ENCODE measurements around the gene HSD3B1. TPM values are rescaled to one million over a fixed set of nuclear protein-coding genes. Genes with fewer than 3 reads are reported as not detected.

HSD3B1 gene
- total RNA-seq, 1 experiment from 2014 or later: not detected

GRCh38 chr1:119547306-119547705 lies 40.3 kb downstream of the HSD3B1 start:
- Mint-ChIP-seq H3K4me3 (no peak overlapping the region), H3K27me3 (ENCODE audit: low read depth) (no peaks in the 10 kb centered on the region), H3K27ac (no peak overlapping the region), H3K4me1 (peaks cover 2% of the 10 kb centered on the region; the same call in 1 of the 2 replicates), H3K9me3 (no peaks in the 10 kb centered on the region), H3K36me3 (no peaks in the 10 kb centered on the region)
- ChIA-PET POLR2A (no interaction called here), CTCF (interaction anchor here (0.8 to 1.7 kb wide), 7 partner anchors 27 to 174 kb away, joined by 3 to 6 read pairs (median 4); no protein-coding TSS in a partner anchor)
- ATAC-seq (no peak), DNase-seq (ENCODE audit: low spot score) (no peak)
- no peak for TF ChIP-seq ATF2 (CRISPR knock-in tag; IDR thresholded peaks at IDR 0.05; ENCODE audit: borderline replicate concordance, low read depth)
- TF ChIP-seq ZNF219 (CRISPR knock-in tag; IDR thresholded peaks at IDR 0.05; ENCODE audit: borderline replicate concordance): no peak
- TF ChIP-seq CREM (CRISPR knock-in tag; IDR thresholded peaks at IDR 0.05): no peak
- no peak for TF ChIP-seq TCF7 (CRISPR knock-in tag; IDR thresholded peaks at IDR 0.05; ENCODE audit: low read depth)
- TF ChIP-seq ZNF263 (CRISPR knock-in tag; IDR thresholded peaks at IDR 0.05; ENCODE audit: low read depth): no peak
- no peak for TF ChIP-seq MYBL2 (CRISPR knock-in tag; IDR thresholded peaks at IDR 0.05)
- TF ChIP-seq ZBTB43 (CRISPR knock-in tag; IDR thresholded peaks at IDR 0.05): no peak
- no peak for TF ChIP-seq SP1 (CRISPR knock-in tag; conservative IDR thresholded peaks at IDR 0.05)

GRCh38 chr1:119547805-119548204 lies 40.8 kb downstream of the HSD3B1 start:
- Mint-ChIP-seq H3K27me3 (ENCODE audit: low read depth) (peaks cover 1% of the 10 kb centered on the region; the same call in 1 of the 2 replicates), H3K27ac (no peak overlapping the region), H3K9me3 (no peaks in the 10 kb centered on the region), H3K36me3 (no peaks in the 10 kb centered on the region), H3K4me3 (no peak overlapping the region), H3K4me1 (peaks cover 2% of the 10 kb centered on the region; the same call in 1 of the 2 replicates)
- ChIA-PET POLR2A (no interaction called here), CTCF (interaction anchor here (0.8 to 1.7 kb wide), 7 partner anchors 26 to 245 kb away, joined by 3 to 6 read pairs (median 4); no protein-coding TSS in a partner anchor)
- TF ChIP-seq ESRRA (CRISPR knock-in tag; IDR thresholded peaks at IDR 0.05; ENCODE audit: borderline replicate concordance) (no peak), CREM (CRISPR knock-in tag; IDR thresholded peaks at IDR 0.05) (no peak), ZSCAN18 (CRISPR knock-in tag; IDR thresholded peaks at IDR 0.05) (no peak), CREB1 (CRISPR knock-in tag; IDR thresholded peaks at IDR 0.05) (no peak), JUN (CRISPR knock-in tag; IDR thresholded peaks at IDR 0.05) (no peak), TCF7 (CRISPR knock-in tag; IDR thresholded peaks at IDR 0.05; ENCODE audit: low read depth) (no peak), ERG (CRISPR knock-in tag; IDR thresholded peaks at IDR 0.05) (no peak)
- ATAC-seq (no peak), DNase-seq (ENCODE audit: low spot score) (no peak)

GRCh38 chr1:119549719-119550132 lies 42.7 kb downstream of the HSD3B1 start:
- ATAC-seq: peak; percentile 99
- peaks cover 5% of the 10 kb centered on the region for H3K4me1 Mint-ChIP-seq
- peaks cover 4% of the 10 kb centered on the region; the same call in 1 of the 2 replicates for H3K27me3 Mint-ChIP-seq (ENCODE audit: low read depth)
- H3K4me3 Mint-ChIP-seq: no peak overlapping the region
- no peaks in the 10 kb centered on the region for H3K9me3 Mint-ChIP-seq
- peak; percentile 70 for DNase-seq (ENCODE audit: low spot score)
- H3K27ac Mint-ChIP-seq: no peak overlapping the region
- ChIA-PET CTCF (interaction anchor here (0.7 to 1.4 kb wide), 6 partner anchors 12 to 177 kb away, joined by 3 to 6 read pairs (median 3); no protein-coding TSS in a partner anchor), POLR2A (no interaction called here)
- no peaks in the 10 kb centered on the region for H3K36me3 Mint-ChIP-seq
- TF ChIP-seq GTF2I (CRISPR knock-in tag; conservative IDR thresholded peaks at IDR 0.05): no peak
- TF ChIP-seq CTCF (IDR thresholded peaks at IDR 0.05): peak; percentile 50; the same call in 1 of the 2 replicates
- TF ChIP-seq TEAD1 (CRISPR knock-in tag; IDR thresholded peaks at IDR 0.05): no peak
- TF ChIP-seq ZNF416 (CRISPR knock-in tag; IDR thresholded peaks at IDR 0.05): no peak

All from WTC11 (cell line).